ENCODE measurements around the gene ZFYVE26.
"Not testable (repeated sequence)": the region's sequence is repeated elsewhere in the genome, so short reads cannot be mapped to it uniquely, and the experiment has no call there.

The ZFYVE26 gene

GRCh38 chr14:67749341-67750084 lies 66.9 kb downstream of the ZFYVE26 start:
- DNase-seq, result no peak

GRCh38 chr14:67748312-67748711 lies 68.1 kb downstream of the ZFYVE26 start:
- DNase-seq, result no peak

GRCh38 chr14:67746927-67747326 lies 69.5 kb downstream of the ZFYVE26 start:
- DNase-seq, result no peak

- no peak for DNase-seq
Observed at GRCh38 chr14:67744046-67744445, 72.3 kb downstream of the ZFYVE26 start.

- DNase-seq, result peak; percentile 68
Observed at GRCh38 chr14:67738740-67739504, 77.5 kb downstream of the ZFYVE26 start.

GRCh38 chr14:67736771-67737170 lies 79.6 kb downstream of the ZFYVE26 start:
- DNase-seq, result no peak

- no peak for DNase-seq
Observed at GRCh38 chr14:67735336-67736147, 80.8 kb downstream of the ZFYVE26 start.

GRCh38 chr14:67734675-67735074 lies 81.7 kb downstream of the ZFYVE26 start:
- DNase-seq, result no peak

- DNase-seq, result no peak
Observed at GRCh38 chr14:67733616-67734015, 82.8 kb downstream of the ZFYVE26 start.

- peak; percentile 64 for DNase-seq
Observed at GRCh38 chr14:67729072-67729885, 87.1 kb downstream of the ZFYVE26 start.

- no peak for DNase-seq
Observed at GRCh38 chr14:67728258-67728657, 88.1 kb downstream of the ZFYVE26 start.

- no peak for DNase-seq
Observed at GRCh38 chr14:67727361-67727760, 89.0 kb downstream of the ZFYVE26 start.

GRCh38 chr14:67725171-67725570 lies 91.2 kb downstream of the ZFYVE26 start:
- no peak for DNase-seq

- peak; percentile 45 for DNase-seq
Observed at GRCh38 chr14:67722293-67722692, 94.1 kb downstream of the ZFYVE26 start.

GRCh38 chr14:67721875-67722274 lies 94.5 kb downstream of the ZFYVE26 start:
- no peak for DNase-seq

GRCh38 chr14:67719866-67720265 lies 96.5 kb downstream of the ZFYVE26 start:
- no peak for DNase-seq

- not testable (repeated sequence) for DNase-seq
Observed at GRCh38 chr14:67719385-67719784, 97.0 kb downstream of the ZFYVE26 start.

GRCh38 chr14:67718265-67718664 lies 98.1 kb downstream of the ZFYVE26 start:
- no peak for DNase-seq

- no peak for DNase-seq
Observed at GRCh38 chr14:67717048-67717447, 99.3 kb downstream of the ZFYVE26 start.

- peak; percentile 23 for DNase-seq
Observed at GRCh38 chr14:67710209-67710608, 106.2 kb downstream of the ZFYVE26 start.

- DNase-seq, result not testable (repeated sequence)
Observed at GRCh38 chr14:67709796-67710195, 106.6 kb downstream of the ZFYVE26 start.

GRCh38 chr14:67709346-67709745 lies 107.0 kb downstream of the ZFYVE26 start:
- DNase-seq, result not testable (repeated sequence)
